Measurements from ENCODE around the gene PIR. TPM values are rescaled to one million over a fixed set of nuclear protein-coding genes. Genes with fewer than 3 reads are reported as not detected.

PIR gene
- total RNA-seq, 1 experiment from 2014 or later = 8.2 TPM

- H3K27ac Mint-ChIP-seq (ENCODE audit: low read depth, unreplicated experiment) = no peak overlapping the region
- no peak for DNase-seq (ENCODE audit: unreplicated experiment)
- no TSS peak for BruUV-seq (replicated peaks)
- POLR2A ChIA-PET = no interaction called here
- H3K9me3 Mint-ChIP-seq (ENCODE audit: unreplicated experiment) = no peaks in the 10 kb centered on the region
- TF ChIP-seq CTCF (IDR thresholded peaks at IDR 0.05; ENCODE audit: unreplicated experiment) = no peak
- no peaks in the 10 kb centered on the region for H3K4me1 Mint-ChIP-seq (ENCODE audit: insufficient read depth, unreplicated experiment)
- no peaks in the 10 kb centered on the region for H3K36me3 Mint-ChIP-seq (ENCODE audit: insufficient read depth, unreplicated experiment)
- CTCF ChIA-PET = no interaction called here
- intact Hi-C loops (cut with micrococcal nuclease) = no loop called here
- no peak overlapping the region for H3K4me3 Mint-ChIP-seq (ENCODE audit: unreplicated experiment)
- peaks cover 29% of the 10 kb centered on the region for H3K27me3 Mint-ChIP-seq (ENCODE audit: insufficient read depth, unreplicated experiment)
Measured at GRCh38 chrX:15376956-15377355, 116.2 kb downstream of the PIR start.

GRCh38 chrX:15373976-15374375, 119.2 kb downstream of the PIR start:
- no TSS peak for BruUV-seq (replicated peaks)
- intact Hi-C loops (cut with micrococcal nuclease) = no loop called here
- Mint-ChIP-seq H3K9me3 (ENCODE audit: unreplicated experiment) (no peaks in the 10 kb centered on the region), H3K27ac (ENCODE audit: low read depth, unreplicated experiment) (no peak overlapping the region), H3K4me1 (ENCODE audit: insufficient read depth, unreplicated experiment) (no peaks in the 10 kb centered on the region), H3K4me3 (ENCODE audit: unreplicated experiment) (no peak overlapping the region), H3K27me3 (ENCODE audit: insufficient read depth, unreplicated experiment) (peaks cover 51% of the 10 kb centered on the region), H3K36me3 (ENCODE audit: insufficient read depth, unreplicated experiment) (no peaks in the 10 kb centered on the region)
- CTCF ChIA-PET = interaction anchor here (0.9 to 1.6 kb wide), 3 partner anchors 10 to 27 kb away, joined by 3 to 4 read pairs (median 4); no protein-coding TSS in a partner anchor
- POLR2A ChIA-PET = interaction anchor here (0.7 kb wide), 1 partner anchor 93 kb away, joined by 3 read pairs; no protein-coding TSS in a partner anchor
- DNase-seq (ENCODE audit: unreplicated experiment) = no peak
- no peak for TF ChIP-seq CTCF (IDR thresholded peaks at IDR 0.05; ENCODE audit: unreplicated experiment)

GRCh38 chrX:15366506-15367352, 126.4 kb downstream of the PIR start:
- ChIA-PET CTCF (interaction anchor here (0.6 to 4.2 kb wide), 4 partner anchors 17 to 572 kb away, joined by 3 to 18 read pairs (median 7); no protein-coding TSS in a partner anchor), POLR2A (interaction anchor here (0.6 to 1.1 kb wide), 2 partner anchors 127 to 170 kb away, joined by 3 to 6 read pairs; no protein-coding TSS in a partner anchor)
- no peaks in the 10 kb centered on the region for H3K36me3 Mint-ChIP-seq (ENCODE audit: insufficient read depth, unreplicated experiment)
- H3K9me3 Mint-ChIP-seq (ENCODE audit: unreplicated experiment) = no peaks in the 10 kb centered on the region
- DNase-seq (ENCODE audit: unreplicated experiment) = no peak
- no peak overlapping the region for H3K4me3 Mint-ChIP-seq (ENCODE audit: unreplicated experiment)
- intact Hi-C loops (cut with micrococcal nuclease) = no loop called here
- no peak for TF ChIP-seq CTCF (IDR thresholded peaks at IDR 0.05; ENCODE audit: unreplicated experiment)
- H3K27me3 Mint-ChIP-seq (ENCODE audit: insufficient read depth, unreplicated experiment) = peaks cover 82% of the 10 kb centered on the region
- no peak overlapping the region for H3K27ac Mint-ChIP-seq (ENCODE audit: low read depth, unreplicated experiment)
- no TSS peak for BruUV-seq (replicated peaks)
- no peaks in the 10 kb centered on the region for H3K4me1 Mint-ChIP-seq (ENCODE audit: insufficient read depth, unreplicated experiment)

- DNase-seq (ENCODE audit: unreplicated experiment) = no peak
- no peak for TF ChIP-seq CTCF (IDR thresholded peaks at IDR 0.05; ENCODE audit: unreplicated experiment)
- ChIA-PET CTCF (interaction anchor here (1.4 kb wide), 1 partner anchor 11 kb away, joined by 4 read pairs; no protein-coding TSS in a partner anchor), POLR2A (interaction anchor here (1.2 kb wide), 1 partner anchor 91 kb away, joined by 3 read pairs; no protein-coding TSS in a partner anchor)
- no peaks in the 10 kb centered on the region for H3K36me3 Mint-ChIP-seq (ENCODE audit: insufficient read depth, unreplicated experiment)
- no TSS peak for BruUV-seq (replicated peaks)
- intact Hi-C loops (cut with micrococcal nuclease) = no loop called here
- no peaks in the 10 kb centered on the region for H3K4me1 Mint-ChIP-seq (ENCODE audit: insufficient read depth, unreplicated experiment)
- no peak overlapping the region for H3K4me3 Mint-ChIP-seq (ENCODE audit: unreplicated experiment)
- no peak overlapping the region for H3K27ac Mint-ChIP-seq (ENCODE audit: low read depth, unreplicated experiment)
- no peaks in the 10 kb centered on the region for H3K9me3 Mint-ChIP-seq (ENCODE audit: unreplicated experiment)
- peaks cover 17% of the 10 kb centered on the region for H3K27me3 Mint-ChIP-seq (ENCODE audit: insufficient read depth, unreplicated experiment)
Measured at GRCh38 chrX:15359701-15360100, 133.4 kb downstream of the PIR start.

Measured in MCF 10A (cell line).